CD14-positive monocyte (primary cell): ENCODE measurements around the gene SLC38A10. TPM values are rescaled to one million over a fixed set of nuclear protein-coding genes. Genes with fewer than 3 reads are reported as not detected.

Experiments used
- DNase-seq, 3 donors: peaks; one replicate each; pipeline ENCODE4 v3.0.0-alpha.2; 2011 to 2022
- H2AFZ ChIP-seq: 2 replicates; pipeline ENCODE4 v1.6.0; 2012; ENCODE audit warnings: mild to moderate bottlenecking, low read depth, low read length, inconsistent platforms; ENCODE audit not compliant: insufficient read depth, poor library complexity, severe bottlenecking
- H3K27ac ChIP-seq, 2 donors: 1 replicate in 1 of 2; 2 replicates in 1 of 2; pipeline ENCODE4 v1.5.1; 2012 to 2013; ENCODE audit warnings: low read length in 2 of 2, control low read depth in 1 of 2, inconsistent platforms in 1 of 2, low read depth in 1 of 2, mild to moderate bottlenecking in 1 of 2
- H3K27me3 ChIP-seq, 2 donors: one replicate each; pipeline versions ENCODE4 v1.6.0 to v1.6.1; 2011 to 2013; ENCODE audit warnings: low read length in 2 of 2; ENCODE audit not compliant: control insufficient read depth in 2 of 2, insufficient read depth in 2 of 2
- H3K36me3 ChIP-seq, 2 donors: replicated peaks in 1 of 2; 1 replicate in 1 of 2; 2 replicates in 1 of 2; pipeline versions ENCODE4 v1.5.1 to v1.6.1; 2012 to 2013; ENCODE audit warnings: low read length in 2 of 2, control low read depth in 1 of 2, inconsistent platforms in 1 of 2, mild to moderate bottlenecking in 1 of 2; ENCODE audit not compliant: insufficient read depth in 2 of 2, control insufficient read depth in 1 of 2
- H3K4me1 ChIP-seq, 2 donors: 1 replicate in 1 of 2; 2 replicates in 1 of 2; pipeline versions ENCODE4 v1.5.1 to v1.6.1; 2012 to 2013; ENCODE audit warnings: low read length in 2 of 2, control low read depth in 1 of 2, inconsistent platforms in 1 of 2, mild to moderate bottlenecking in 1 of 2, moderate library complexity in 1 of 2; ENCODE audit not compliant: insufficient read depth in 2 of 2, control insufficient read depth in 1 of 2
- H3K4me2 ChIP-seq: replicated peaks from 2 replicates; pipeline ENCODE3; 2012; ENCODE audit warnings: low read length, moderate library complexity, mild to moderate bottlenecking; ENCODE audit not compliant: poor library complexity, severe bottlenecking; ENCODE audit errors: extremely low read depth
- H3K4me3 ChIP-seq, 3 experiments: fragments of 200-600 bp in 1 of 3; sonication (generic) in 1 of 3; replicated peaks in 1 of 3; 1 replicate in 2 of 3; 2 replicates in 1 of 3; pipeline ENCODE4 v1.5.1; 2011 to 2013; ENCODE audit warnings: low read length in 3 of 3, mild to moderate bottlenecking in 3 of 3, control low read depth in 2 of 3, low read depth in 2 of 3, inconsistent platforms in 1 of 3, moderate library complexity in 1 of 3
- H3K79me2 ChIP-seq: 2 replicates; pipeline ENCODE4 v1.6.0; 2012; ENCODE audit warnings: mild to moderate bottlenecking, control low read depth, inconsistent platforms, low read length, moderate library complexity; ENCODE audit not compliant: insufficient read depth
- H3K9ac ChIP-seq: 2 replicates; pipeline ENCODE4 v1.6.0; 2017; ENCODE audit warnings: low read length, mild to moderate bottlenecking; ENCODE audit not compliant: insufficient read depth, poor library complexity, severe bottlenecking
- H3K9me3 ChIP-seq, 2 donors: replicated peaks in 1 of 2; 1 replicate in 1 of 2; 2 replicates in 1 of 2; pipeline versions ENCODE4 v1.5.1 to v1.6.1; 2012 to 2013; ENCODE audit warnings: low read length in 2 of 2, control low read depth in 1 of 2; ENCODE audit not compliant: control insufficient read depth in 1 of 2, insufficient read depth in 1 of 2
- H4K20me1 ChIP-seq: 2 replicates; pipeline ENCODE4 v1.6.0; 2012; ENCODE audit warnings: mild to moderate bottlenecking, low read length, control low read depth, moderate library complexity; ENCODE audit not compliant: insufficient read depth
- H3K27ac Mint-ChIP-seq, 7 donors: one replicate each; pipeline ENCODE4 v1.8.0; 2020; ENCODE audit warnings: mild to moderate bottlenecking in 7 of 7, mixed read lengths in 7 of 7, moderate library complexity in 6 of 7, inconsistent platforms in 2 of 7
- H3K27me3 Mint-ChIP-seq, 3 donors: one replicate each; pipeline ENCODE4 v1.8.0; 2021 to 2022; ENCODE audit warnings: low read depth in 3 of 3, mild to moderate bottlenecking in 3 of 3, mixed read lengths in 3 of 3, moderate library complexity in 3 of 3, inconsistent platforms in 1 of 3
- H3K36me3 Mint-ChIP-seq, 2 donors: one replicate each; pipeline ENCODE4 v1.8.0; 2020; ENCODE audit warnings: mixed read lengths in 2 of 2, inconsistent platforms in 1 of 2, mild to moderate bottlenecking in 1 of 2
- H3K4me1 Mint-ChIP-seq: one replicate; pipeline ENCODE4 v1.8.0; 2020; ENCODE audit warnings: mild to moderate bottlenecking, mixed read lengths
- H3K4me3 Mint-ChIP-seq, 2 donors: one replicate each; pipeline ENCODE4 v1.8.0; 2020; ENCODE audit warnings: mild to moderate bottlenecking in 2 of 2, mixed read lengths in 2 of 2, moderate library complexity in 1 of 2
- H3K9me3 Mint-ChIP-seq, 7 donors: one replicate each; pipeline ENCODE4 v1.8.0; 2020 to 2022; ENCODE audit warnings: mixed read lengths in 7 of 7, mild to moderate bottlenecking in 6 of 7, moderate library complexity in 6 of 7, inconsistent platforms in 2 of 7
- WGBS: methylation state at CpG from one replicate; pipeline ENCODE4 v1.1.5; 2013; ENCODE audit warnings: missing lambda C conversion rate; ENCODE audit not compliant: insufficient coverage; 5-methylcytosine and 5-hydroxymethylcytosine counted together
- intact Hi-C, 2 donors: fragments of 100-400 bp; cut with micrococcal nuclease; formaldehyde crosslinking; loops; one replicate each; pipeline versions ENCODE4 v1.15.0 to v1.15.1; 2023
- polyA plus RNA-seq, 3 donors: library from polyadenylated mRNA; depleted of rRNA in 1 of 3; unstranded in 2 of 3; stranded (reverse) in 1 of 3; fragments of 300-500 nt in 2 of 3; fragments of >200 nt in 1 of 3; fragmentation: Illumina TruSeq in 2 of 3; gene quantifications; 1 replicate in 2 of 3; 2 replicates in 1 of 3; pipeline ENCODE4 v1.2.3, GENCODE V29; 2012 to 2021
- TF ChIP-seq, protein P1 (sequence below): fragments of 200-600 bp; IDR thresholded peaks from one replicate; pipeline ENCODE4 v1.8.0; 2022; ENCODE audit warnings: antibody characterized with exemption, mild to moderate bottlenecking

The SLC38A10 gene
- polyA plus RNA-seq, 3 donors, result 50.8 to 76.1 (median 68.4) TPM

DNA sequence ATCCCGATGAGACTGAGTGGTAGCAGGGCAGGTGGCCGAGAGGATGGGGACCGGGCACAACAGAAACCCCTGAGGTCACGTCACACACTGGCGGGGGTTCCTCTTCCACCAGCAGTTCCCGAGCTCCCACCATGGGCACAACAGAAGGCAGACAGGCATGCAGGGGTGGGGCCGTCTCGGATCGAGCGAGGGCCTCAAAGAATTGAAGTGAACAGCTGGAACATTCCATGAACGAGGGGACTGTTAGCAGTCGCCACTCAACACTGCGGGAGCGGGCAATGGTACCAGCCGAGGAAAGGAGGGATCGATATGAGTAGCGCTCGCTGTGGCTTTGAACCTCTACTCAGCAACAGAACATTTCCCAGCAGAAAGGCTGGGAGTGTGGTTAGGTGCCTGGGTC, 77.6 kb downstream of the SLC38A10 start:
- TF ChIP-seq, protein P1, sequence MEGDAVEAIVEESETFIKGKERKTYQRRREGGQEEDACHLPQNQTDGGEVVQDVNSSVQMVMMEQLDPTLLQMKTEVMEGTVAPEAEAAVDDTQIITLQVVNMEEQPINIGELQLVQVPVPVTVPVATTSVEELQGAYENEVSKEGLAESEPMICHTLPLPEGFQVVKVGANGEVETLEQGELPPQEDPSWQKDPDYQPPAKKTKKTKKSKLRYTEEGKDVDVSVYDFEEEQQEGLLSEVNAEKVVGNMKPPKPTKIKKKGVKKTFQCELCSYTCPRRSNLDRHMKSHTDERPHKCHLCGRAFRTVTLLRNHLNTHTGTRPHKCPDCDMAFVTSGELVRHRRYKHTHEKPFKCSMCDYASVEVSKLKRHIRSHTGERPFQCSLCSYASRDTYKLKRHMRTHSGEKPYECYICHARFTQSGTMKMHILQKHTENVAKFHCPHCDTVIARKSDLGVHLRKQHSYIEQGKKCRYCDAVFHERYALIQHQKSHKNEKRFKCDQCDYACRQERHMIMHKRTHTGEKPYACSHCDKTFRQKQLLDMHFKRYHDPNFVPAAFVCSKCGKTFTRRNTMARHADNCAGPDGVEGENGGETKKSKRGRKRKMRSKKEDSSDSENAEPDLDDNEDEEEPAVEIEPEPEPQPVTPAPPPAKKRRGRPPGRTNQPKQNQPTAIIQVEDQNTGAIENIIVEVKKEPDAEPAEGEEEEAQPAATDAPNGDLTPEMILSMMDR, result no peak
- peaks cover 17 to 29% of the 10 kb centered on the region in 2 donors for H3K36me3 Mint-ChIP-seq
- H3K27ac Mint-ChIP-seq, result no peak overlapping the region

DNA sequence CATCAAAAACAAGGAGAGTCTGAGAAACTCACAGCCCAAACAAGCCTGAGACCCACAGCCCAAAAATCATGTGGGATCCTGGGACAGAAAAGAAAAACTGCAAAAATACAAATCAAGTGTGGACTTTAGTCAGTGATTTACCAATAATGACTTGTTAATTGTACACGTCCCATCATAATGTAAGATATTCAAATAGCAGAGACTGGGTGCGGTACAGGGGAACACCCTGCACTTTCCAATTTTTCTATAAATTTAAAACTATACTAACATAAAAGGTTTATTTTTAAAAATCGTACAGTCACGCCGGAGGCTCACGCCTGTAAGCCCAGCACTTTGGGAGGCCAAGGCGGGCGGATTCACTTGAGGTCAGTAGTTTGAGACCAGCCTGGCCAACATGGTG, 81.1 kb downstream of the SLC38A10 start:
- Mint-ChIP-seq H3K27ac (peak overlapping the region in 2 of 7 donors; percentile 1 to 45), H3K27me3 (peaks cover 4 to 5% (median 4%) of the 10 kb centered on the region in 3 donors), H3K4me1 (peaks cover 7% of the 10 kb centered on the region), H3K36me3 (peaks cover 14 to 17% of the 10 kb centered on the region in 2 donors), H3K4me3 (no peak overlapping the region), H3K9me3 (no peaks in the 10 kb centered on the region)
- Histone ChIP-seq H3K36me3 (peaks cover 0 to 4% of the 10 kb centered on the region in 2 donors), H3K4me1 (peaks cover 0 to 2% of the 10 kb centered on the region in 2 donors), H3K79me2 (no peaks in the 10 kb centered on the region), H2AFZ (no peak overlapping the region), H4K20me1 (no peaks in the 10 kb centered on the region), H3K9ac (no peak overlapping the region), H3K4me2 (no peak overlapping the region), H3K27me3 (no peaks in the 10 kb centered on the region), H3K4me3 (no peak overlapping the region), H3K27ac (no peak overlapping the region), H3K9me3 (no peaks in the 10 kb centered on the region)
- intact Hi-C loops, result no loop called here
- TF ChIP-seq, protein P1, result no peak
- no peak for DNase-seq
- 94% methylated on average over 3 of the region's 8 CpGs for WGBS

More for the DNA sequence above, 77.6 kb downstream of the SLC38A10 start:
- no peaks in the 10 kb centered on the region for H4K20me1 ChIP-seq
- DNase-seq, result no peak
- H3K9me3 ChIP-seq, result no peaks in the 10 kb centered on the region
- Mint-ChIP-seq H3K4me3 (no peak overlapping the region), H3K27me3 (peaks cover 0 to 5% (median 4%) of the 10 kb centered on the region in 3 donors), H3K9me3 (no peaks in the 10 kb centered on the region), H3K4me1 (peaks cover 11% of the 10 kb centered on the region)
- no peak overlapping the region for H3K27ac ChIP-seq
- intact Hi-C loops, result no loop called here
- H3K9ac ChIP-seq, result no peak overlapping the region
- peaks cover 9 to 13% of the 10 kb centered on the region in 2 donors for H3K4me1 ChIP-seq
- peaks cover 4% of the 10 kb centered on the region for H3K79me2 ChIP-seq
- no peak overlapping the region for H3K4me3 ChIP-seq
- H3K4me2 ChIP-seq, result no peak overlapping the region
- H2AFZ ChIP-seq, result no peak overlapping the region
- 97% methylated on average over 13 of the region's 18 CpGs for WGBS
- peaks cover 4 to 5% of the 10 kb centered on the region in 2 donors for H3K36me3 ChIP-seq
- H3K27me3 ChIP-seq, result no peaks in the 10 kb centered on the region
